Measurements from ENCODE around the gene SUSD4. TPM values are rescaled to one million over a fixed set of nuclear protein-coding genes. Genes with fewer than 3 reads are reported as not detected.

Gene SUSD4
- total RNA-seq, 1 experiment from 2014 or later = 3.5 TPM

- H4K5ac ChIP-seq (ENCODE audit: insufficient read length, low read depth, low read length) = no peak overlapping the region
- Mint-ChIP-seq H3K4me1 (peaks cover 10 to 13% of the 10 kb centered on the region in 2 experiments), H3K4me3 (no peak overlapping the region), H3K9me3 (no peaks in the 10 kb centered on the region), H3K27me3 (ENCODE audit: low read depth) (peaks cover 3% of the 10 kb centered on the region), H3K36me3 (ENCODE audit: insufficient read depth in 1 of 3, low read depth in 3 of 3) (no peaks in the 10 kb centered on the region), H3K27ac (no peak overlapping the region)
- no peak overlapping the region for H2BK5ac ChIP-seq (ENCODE audit: insufficient read length, low read length)
- H3K79me1 ChIP-seq (ENCODE audit: insufficient read depth, low read depth, low read length, poor library complexity, severe bottlenecking) = no peaks in the 10 kb centered on the region
- H3K27me3 ChIP-seq (ENCODE audit: insufficient read depth, low read length) = no peaks in the 10 kb centered on the region
- H2AK5ac ChIP-seq (ENCODE audit: insufficient read length, low read length) = no peak overlapping the region
- no peaks in the 10 kb centered on the region for H4K20me1 ChIP-seq (ENCODE audit: control insufficient read depth, insufficient read depth, insufficient read length)
- no peak overlapping the region for H3K23ac ChIP-seq (ENCODE audit: insufficient read length, low read depth, low read length)
- H4K91ac ChIP-seq (ENCODE audit: insufficient read length, low read depth, low read length) = no peak overlapping the region
- H3K9ac ChIP-seq (ENCODE audit: extremely low read depth, insufficient read length, low read length) = no peak overlapping the region
- no peak overlapping the region for H3K4ac ChIP-seq (ENCODE audit: low read depth, low read length)
- H2BK12ac ChIP-seq (ENCODE audit: insufficient read length, low read depth, low read length) = no peak overlapping the region
- DNase-seq = no peak
- H3K18ac ChIP-seq (ENCODE audit: insufficient read length, low read depth, low read length) = no peak overlapping the region
- no peak overlapping the region for H2BK20ac ChIP-seq (ENCODE audit: low read depth, low read length, poor library complexity, severe bottlenecking)
- H3K56ac ChIP-seq (ENCODE audit: insufficient read length, low read depth, low read length) = no peak overlapping the region
- no peaks in the 10 kb centered on the region for H3K9me3 ChIP-seq (ENCODE audit: control insufficient read depth, low read depth, low read length)
- H2AFZ ChIP-seq (ENCODE audit: low read length) = no peak overlapping the region
- H3K4me2 ChIP-seq (ENCODE audit: insufficient read depth, insufficient read length, low read length) = no peak overlapping the region
- H3K27ac ChIP-seq (ENCODE audit: insufficient read length, low read depth, low read length) = no peak overlapping the region
- H3T11ph ChIP-seq (ENCODE audit: low read length) = no peak overlapping the region
- no peak for TF ChIP-seq CTCF (conservative IDR thresholded peaks at IDR 0.05)
- H3K4me1 ChIP-seq (ENCODE audit: insufficient read depth, low read length) = no peaks in the 10 kb centered on the region
- no peaks in the 10 kb centered on the region for H3K79me2 ChIP-seq (ENCODE audit: insufficient read depth, low read length)
- no peak overlapping the region for H4K8ac ChIP-seq (replicated peaks; ENCODE audit: insufficient read length, low read depth, low read length)
- no peak overlapping the region for H3K14ac ChIP-seq (ENCODE audit: insufficient read depth, low read length)
- no peak overlapping the region for H2BK15ac ChIP-seq (ENCODE audit: low read depth, low read length)
- no peaks in the 10 kb centered on the region for H3K23me2 ChIP-seq (ENCODE audit: insufficient read length, low read depth, low read length, poor library complexity, severe bottlenecking)
- no peak overlapping the region for H2BK120ac ChIP-seq (ENCODE audit: low read depth, low read length, poor library complexity, severe bottlenecking)
- no CpG with 5 or more reads among the region's 3 CpGs for WGBS (ENCODE audit: extremely low coverage, insufficient read length, low lambda C conversion rate)
Observed at GRCh38 chr1:223212441-223212840, 151.5 kb downstream of the SUSD4 start.
